Thyroid gland (tissue), 4 donors: ENCODE measurements around the gene MED12.

ENCODE experiments used
- POLR2A ChIP-seq, 2 donors: fragments of 450-650 bp; IDR thresholded peaks; one replicate each; pipeline ENCODE4 v1.6.1; 2017; ENCODE audit warnings: antibody characterized with exemption in 2 of 2, mild to moderate bottlenecking in 2 of 2, moderate library complexity in 1 of 2
- TF ChIP-seq, protein P1 (sequence below), 6 experiments: fragments of 200-600 bp in 3 of 6; fragments of 450-650 bp in 3 of 6; sonication (generic) in 3 of 6; IDR thresholded peaks; one replicate each; pipeline ENCODE4 v1.5.1; 2016 to 2019; ENCODE audit warnings: antibody characterized with exemption in 6 of 6, mild to moderate bottlenecking in 2 of 6, inconsistent platforms in 1 of 6, moderate library complexity in 1 of 6

DNA sequence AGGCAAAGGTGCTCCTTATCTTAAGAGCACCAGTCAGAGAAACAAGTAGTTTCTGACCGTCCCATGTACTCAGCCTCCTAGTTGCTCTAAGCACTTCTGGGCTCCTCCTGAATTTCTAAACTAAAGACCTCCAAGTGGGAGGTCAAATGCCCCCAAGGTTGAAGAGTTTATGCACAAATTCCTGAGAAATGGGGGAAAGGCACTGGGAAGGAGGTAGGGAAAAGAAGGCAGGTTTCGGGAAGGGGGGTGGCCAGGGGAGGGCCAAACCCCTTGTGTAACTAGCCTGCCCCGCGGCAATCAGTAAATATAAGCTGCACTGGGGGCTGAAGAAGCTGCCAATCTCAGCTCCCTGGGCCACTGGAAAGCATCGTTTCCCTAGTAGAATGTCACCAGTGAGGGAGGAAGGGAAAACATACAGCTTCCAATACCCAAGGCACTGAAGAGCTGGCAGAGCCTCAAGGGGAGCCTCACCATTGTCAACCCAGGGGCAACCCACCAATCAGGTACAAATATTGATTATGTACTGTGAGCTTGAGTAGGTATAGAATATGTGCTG lies 19.4 kb upstream of the MED12 start:
- TF ChIP-seq, protein P1, sequence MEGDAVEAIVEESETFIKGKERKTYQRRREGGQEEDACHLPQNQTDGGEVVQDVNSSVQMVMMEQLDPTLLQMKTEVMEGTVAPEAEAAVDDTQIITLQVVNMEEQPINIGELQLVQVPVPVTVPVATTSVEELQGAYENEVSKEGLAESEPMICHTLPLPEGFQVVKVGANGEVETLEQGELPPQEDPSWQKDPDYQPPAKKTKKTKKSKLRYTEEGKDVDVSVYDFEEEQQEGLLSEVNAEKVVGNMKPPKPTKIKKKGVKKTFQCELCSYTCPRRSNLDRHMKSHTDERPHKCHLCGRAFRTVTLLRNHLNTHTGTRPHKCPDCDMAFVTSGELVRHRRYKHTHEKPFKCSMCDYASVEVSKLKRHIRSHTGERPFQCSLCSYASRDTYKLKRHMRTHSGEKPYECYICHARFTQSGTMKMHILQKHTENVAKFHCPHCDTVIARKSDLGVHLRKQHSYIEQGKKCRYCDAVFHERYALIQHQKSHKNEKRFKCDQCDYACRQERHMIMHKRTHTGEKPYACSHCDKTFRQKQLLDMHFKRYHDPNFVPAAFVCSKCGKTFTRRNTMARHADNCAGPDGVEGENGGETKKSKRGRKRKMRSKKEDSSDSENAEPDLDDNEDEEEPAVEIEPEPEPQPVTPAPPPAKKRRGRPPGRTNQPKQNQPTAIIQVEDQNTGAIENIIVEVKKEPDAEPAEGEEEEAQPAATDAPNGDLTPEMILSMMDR (IDR thresholded peaks at IDR 0.05): no peak
- no peak for TF ChIP-seq POLR2A (IDR thresholded peaks at IDR 0.05)
